Stomach (tissue), 4 donors: ENCODE data around the gene PDE8A.

Source experiments
- EP300 ChIP-seq: sonication (generic); formaldehyde crosslinking; IDR thresholded peaks from one replicate; pipeline ENCODE4 v1.6.1; 2017; ENCODE audit warnings: antibody characterized with exemption
- POLR2AphosphoS5 ChIP-seq, 3 donors: sonication (generic); formaldehyde crosslinking; IDR thresholded peaks; one replicate each; pipeline ENCODE4 v1.6.1; 2016; ENCODE audit warnings: antibody characterized with exemption in 3 of 3
- TF ChIP-seq, protein P1 (sequence below), 7 experiments: fragments of 450-650 bp in 4 of 7; fragments of 200-600 bp in 3 of 7; sonication (generic) in 3 of 7; IDR thresholded peaks; one replicate each; pipeline ENCODE4 v1.5.1; 2016 to 2019; ENCODE audit warnings: antibody characterized with exemption in 7 of 7, control low read depth in 2 of 7, mild to moderate bottlenecking in 1 of 7

DNA sequence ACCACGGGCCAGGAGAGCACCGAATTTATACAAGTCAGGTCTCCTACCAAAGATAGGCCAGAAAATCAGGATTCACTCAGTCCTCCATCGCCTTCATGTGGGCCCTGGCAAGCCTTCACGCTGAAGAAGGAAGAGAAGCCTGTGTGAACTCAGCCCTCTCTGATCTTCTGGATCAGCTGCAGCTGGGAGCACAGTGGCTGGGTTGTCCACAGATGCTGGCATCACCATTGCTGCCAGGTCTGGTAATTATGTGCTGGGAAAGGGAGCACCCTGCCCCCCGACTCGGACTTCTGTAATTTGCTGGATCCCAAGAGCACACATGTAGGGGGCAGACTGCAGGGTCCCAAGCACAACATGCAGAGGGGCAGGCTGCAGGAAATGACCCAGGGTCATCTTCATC lies 12.4 kb upstream of the PDE8A start:
- TF ChIP-seq EP300 (no peak), POLR2AphosphoS5 (IDR thresholded peaks at IDR 0.05) (no peak)
- TF ChIP-seq, protein P1, sequence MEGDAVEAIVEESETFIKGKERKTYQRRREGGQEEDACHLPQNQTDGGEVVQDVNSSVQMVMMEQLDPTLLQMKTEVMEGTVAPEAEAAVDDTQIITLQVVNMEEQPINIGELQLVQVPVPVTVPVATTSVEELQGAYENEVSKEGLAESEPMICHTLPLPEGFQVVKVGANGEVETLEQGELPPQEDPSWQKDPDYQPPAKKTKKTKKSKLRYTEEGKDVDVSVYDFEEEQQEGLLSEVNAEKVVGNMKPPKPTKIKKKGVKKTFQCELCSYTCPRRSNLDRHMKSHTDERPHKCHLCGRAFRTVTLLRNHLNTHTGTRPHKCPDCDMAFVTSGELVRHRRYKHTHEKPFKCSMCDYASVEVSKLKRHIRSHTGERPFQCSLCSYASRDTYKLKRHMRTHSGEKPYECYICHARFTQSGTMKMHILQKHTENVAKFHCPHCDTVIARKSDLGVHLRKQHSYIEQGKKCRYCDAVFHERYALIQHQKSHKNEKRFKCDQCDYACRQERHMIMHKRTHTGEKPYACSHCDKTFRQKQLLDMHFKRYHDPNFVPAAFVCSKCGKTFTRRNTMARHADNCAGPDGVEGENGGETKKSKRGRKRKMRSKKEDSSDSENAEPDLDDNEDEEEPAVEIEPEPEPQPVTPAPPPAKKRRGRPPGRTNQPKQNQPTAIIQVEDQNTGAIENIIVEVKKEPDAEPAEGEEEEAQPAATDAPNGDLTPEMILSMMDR (IDR thresholded peaks at IDR 0.05): no peak
